HEK293T (cell line): ENCODE results near the gene NR1H4.

Source experiments
- ARNT ChIP-seq: fragments of 450-650 bp; IDR thresholded peaks from 2 replicates; pipeline ENCODE4 v1.6.1; 2017; ENCODE audit warnings: mild to moderate bottlenecking
- BHLHE40 ChIP-seq: fragments of 450-650 bp; IDR thresholded peaks from 2 replicates; pipeline ENCODE4 v1.6.1; 2016; ENCODE audit warnings: mild to moderate bottlenecking, moderate library complexity, borderline replicate concordance
- CTBP1 ChIP-seq: fragments of 450-650 bp; IDR thresholded peaks from 2 replicates; pipeline ENCODE4 v1.6.1; 2016; ENCODE audit warnings: borderline replicate concordance
- FOXA1 ChIP-seq: fragments of 450-650 bp; IDR thresholded peaks from 2 replicates; pipeline ENCODE4 v1.6.1; 2016; ENCODE audit warnings: mild to moderate bottlenecking
- FOXM1 ChIP-seq: fragments of 450-650 bp; IDR thresholded peaks from 2 replicates; pipeline ENCODE4 v1.6.1; 2017; ENCODE audit warnings: mild to moderate bottlenecking, borderline replicate concordance
- SUZ12 ChIP-seq: fragments of 450-650 bp; IDR thresholded peaks from 2 replicates; pipeline ENCODE4 v1.6.1; 2016; ENCODE audit warnings: mild to moderate bottlenecking
- ZNF384 ChIP-seq: fragments of 450-650 bp; IDR thresholded peaks from 2 replicates; pipeline ENCODE4 v1.6.1; 2016
- TF ChIP-seq, protein P1 (sequence below): fragments of 450-650 bp; IDR thresholded peaks from 2 replicates; pipeline ENCODE4 v1.6.1; 2016

DNA sequence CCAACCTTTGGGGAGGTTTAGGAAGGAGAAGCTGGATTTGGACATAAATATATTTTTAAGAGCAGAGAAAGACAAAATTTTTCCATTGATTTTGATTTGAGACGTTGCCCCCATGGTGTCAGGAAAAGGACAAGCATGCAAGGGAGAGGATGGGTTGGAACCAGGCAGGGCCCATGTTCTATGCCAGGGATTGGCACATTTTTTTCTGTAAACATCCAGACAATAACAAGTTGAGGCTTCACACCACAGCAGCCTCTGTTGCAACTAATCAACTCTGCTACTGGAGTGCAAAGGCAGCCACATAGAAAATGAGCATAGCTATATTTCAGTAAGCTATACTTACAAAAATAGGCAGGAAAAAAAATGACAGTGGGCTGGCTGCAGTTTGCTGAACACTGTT is 44.7 kb downstream of the NR1H4 start:
- no peak for TF ChIP-seq ARNT
- TF ChIP-seq ZNF384 = no peak
- TF ChIP-seq FOXA1 = no peak
- TF ChIP-seq BHLHE40 = no peak
- no peak for TF ChIP-seq CTBP1
- no peak for TF ChIP-seq SUZ12
- TF ChIP-seq, protein P1, sequence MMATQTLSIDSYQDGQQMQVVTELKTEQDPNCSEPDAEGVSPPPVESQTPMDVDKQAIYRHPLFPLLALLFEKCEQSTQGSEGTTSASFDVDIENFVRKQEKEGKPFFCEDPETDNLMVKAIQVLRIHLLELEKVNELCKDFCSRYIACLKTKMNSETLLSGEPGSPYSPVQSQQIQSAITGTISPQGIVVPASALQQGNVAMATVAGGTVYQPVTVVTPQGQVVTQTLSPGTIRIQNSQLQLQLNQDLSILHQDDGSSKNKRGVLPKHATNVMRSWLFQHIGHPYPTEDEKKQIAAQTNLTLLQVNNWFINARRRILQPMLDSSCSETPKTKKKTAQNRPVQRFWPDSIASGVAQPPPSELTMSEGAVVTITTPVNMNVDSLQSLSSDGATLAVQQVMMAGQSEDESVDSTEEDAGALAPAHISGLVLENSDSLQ = no peak
- TF ChIP-seq FOXM1 = no peak
